ENCODE measurements around the gene NNMT.

NNMT gene

DNA sequence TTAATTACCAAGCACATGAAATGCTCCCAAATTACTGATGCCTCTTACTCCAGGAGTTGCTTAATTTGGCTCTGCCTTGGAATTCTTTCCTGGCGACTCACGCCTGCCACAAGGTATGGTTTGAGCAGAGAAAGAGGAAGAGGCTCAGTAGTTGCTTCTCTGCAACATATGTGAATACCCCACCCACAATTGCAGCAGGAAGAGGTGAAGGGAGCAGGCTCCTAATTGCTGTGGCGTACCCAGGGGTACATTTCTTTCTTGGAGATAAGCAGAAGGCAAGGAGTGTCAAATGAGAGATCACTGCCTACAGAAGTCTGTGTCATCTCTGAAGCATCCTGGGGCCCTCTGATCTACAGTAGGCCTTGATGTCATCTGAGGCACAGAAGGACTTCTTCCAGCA is 10.6 kb upstream of the NNMT start:
- DNase-seq: no peak

DNA sequence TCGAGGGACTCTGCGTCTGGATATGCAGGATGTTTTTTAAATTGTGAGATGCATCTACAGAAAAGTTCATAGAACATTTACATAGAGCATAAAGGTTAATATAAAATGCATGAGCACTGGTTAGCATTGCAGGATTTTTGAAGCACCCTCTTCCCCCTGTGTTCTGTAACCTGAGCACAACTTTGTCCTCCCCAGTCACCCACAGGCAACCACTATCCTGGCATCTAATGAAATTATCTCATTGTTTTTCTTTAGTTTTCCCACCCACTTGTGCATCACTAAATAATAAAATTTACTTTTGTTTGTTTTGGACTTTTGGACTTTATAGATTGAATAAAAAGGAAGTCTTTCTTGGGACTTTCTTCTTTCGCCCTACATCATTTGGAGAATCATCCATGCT is 10.0 kb upstream of the NNMT start:
- no peak for DNase-seq

DNA sequence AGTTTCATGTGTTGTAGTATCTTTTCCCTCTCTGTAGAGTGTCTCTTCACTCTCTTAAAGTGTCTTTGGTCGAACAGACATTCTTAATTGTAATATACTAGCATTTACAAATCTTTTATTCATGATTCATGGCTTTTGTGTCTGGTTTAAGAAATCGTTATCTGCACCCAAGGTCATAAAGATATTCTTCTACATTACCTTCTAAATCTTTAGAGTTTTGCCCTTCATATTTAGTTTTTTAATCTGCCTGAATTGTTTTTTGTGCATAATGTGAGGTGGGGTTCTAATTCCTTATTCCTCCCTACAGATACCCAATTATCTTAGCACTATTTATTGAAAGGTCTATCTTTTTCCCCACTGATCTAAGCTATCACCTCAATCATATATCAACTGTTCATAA is 9.0 kb upstream of the NNMT start:
- DNase-seq: no peak

DNA sequence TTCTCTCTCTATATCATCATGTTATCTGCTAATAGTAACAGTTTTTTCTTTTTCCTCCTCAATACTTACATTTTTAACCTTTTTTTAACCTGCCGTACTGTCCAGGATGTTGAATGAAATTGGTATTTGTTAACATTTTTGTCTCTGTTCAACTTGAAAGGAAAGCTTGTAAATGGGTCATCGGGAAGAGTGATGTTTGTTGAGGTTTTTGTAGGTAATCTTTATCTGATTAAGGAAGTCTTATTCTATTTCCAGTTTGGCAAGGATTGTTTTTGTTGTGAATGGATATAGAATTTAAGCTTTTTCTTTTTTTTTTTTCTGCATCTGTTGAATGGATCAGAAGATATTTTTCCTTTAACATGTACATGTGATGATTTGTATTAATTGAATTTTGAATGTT is 8.1 kb upstream of the NNMT start:
- no peak for DNase-seq

DNA sequence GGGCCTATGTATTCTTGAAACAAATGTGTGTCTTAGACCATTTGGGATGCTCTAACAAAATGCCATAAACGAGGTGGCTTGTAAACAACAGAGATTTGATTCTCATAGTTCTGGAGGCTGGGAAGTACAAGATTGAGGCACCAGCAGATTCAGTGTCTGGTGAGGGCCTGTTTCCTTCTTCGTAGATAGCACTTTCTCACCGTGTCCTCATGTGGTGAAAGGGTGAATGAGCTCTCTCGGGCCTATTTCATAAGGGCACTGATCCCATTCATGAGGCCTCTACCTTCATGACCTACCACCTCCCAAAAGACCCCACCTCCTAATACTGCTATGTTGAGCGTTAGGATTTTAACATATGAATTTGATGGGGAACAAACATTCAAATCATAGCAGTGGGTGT is 6.4 kb upstream of the NNMT start:
- DNase-seq: no peak

DNA sequence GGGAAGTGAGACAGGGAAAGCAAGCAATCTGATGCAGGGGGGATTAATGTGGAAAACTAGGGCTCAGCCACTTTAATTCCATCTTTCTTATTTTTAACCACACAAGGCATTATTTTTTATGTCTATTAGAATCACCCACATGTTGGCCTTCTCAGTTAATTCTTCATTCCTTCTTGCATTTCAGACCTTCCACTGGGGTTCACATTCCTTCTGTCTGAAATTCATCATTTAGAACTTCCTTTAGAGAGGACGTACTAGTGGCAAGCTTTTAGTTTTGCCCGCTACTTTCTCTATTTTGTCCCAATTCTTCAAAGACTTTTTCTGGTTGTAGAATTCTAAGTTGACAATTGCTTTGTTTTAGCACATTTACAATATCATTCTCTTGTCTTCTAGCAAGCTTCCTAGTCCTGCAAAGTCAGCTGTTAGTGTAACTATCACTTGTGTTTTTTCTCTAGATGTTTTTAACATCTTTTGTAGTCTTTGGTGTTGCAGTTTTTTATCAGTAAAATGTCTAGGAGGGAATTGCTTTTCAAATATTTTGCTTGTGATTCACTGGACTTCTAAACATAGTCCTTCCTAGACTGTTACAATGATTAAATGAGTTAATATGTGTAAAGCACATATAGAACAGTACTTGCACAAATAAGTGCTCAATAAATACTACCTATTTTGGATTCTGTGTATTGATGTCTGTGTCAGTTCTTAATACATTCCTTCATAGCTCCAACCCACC is 5.5 kb upstream of the NNMT start:
- no peak for DNase-seq

DNA sequence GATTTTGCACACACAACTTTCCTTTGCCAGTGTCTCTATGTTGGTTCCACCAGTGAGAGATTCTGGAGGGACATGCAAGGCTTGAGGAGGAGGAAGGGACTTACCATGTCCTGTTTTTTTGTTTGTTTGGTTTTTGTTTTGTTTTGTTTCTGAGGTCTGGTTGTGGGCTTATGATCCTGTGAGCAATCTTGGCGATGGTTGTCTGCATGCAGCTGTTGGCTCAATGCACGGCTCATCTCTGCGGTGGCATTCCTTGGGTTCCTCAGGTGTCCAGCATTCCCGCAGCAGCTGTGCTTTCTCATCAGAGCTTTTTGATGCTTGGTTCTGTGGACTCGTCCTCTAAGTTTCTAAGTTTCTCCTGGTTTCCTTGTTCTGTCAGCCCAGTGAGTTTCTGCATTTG is 4.8 kb upstream of the NNMT start:
- DNase-seq: no peak

DNA sequence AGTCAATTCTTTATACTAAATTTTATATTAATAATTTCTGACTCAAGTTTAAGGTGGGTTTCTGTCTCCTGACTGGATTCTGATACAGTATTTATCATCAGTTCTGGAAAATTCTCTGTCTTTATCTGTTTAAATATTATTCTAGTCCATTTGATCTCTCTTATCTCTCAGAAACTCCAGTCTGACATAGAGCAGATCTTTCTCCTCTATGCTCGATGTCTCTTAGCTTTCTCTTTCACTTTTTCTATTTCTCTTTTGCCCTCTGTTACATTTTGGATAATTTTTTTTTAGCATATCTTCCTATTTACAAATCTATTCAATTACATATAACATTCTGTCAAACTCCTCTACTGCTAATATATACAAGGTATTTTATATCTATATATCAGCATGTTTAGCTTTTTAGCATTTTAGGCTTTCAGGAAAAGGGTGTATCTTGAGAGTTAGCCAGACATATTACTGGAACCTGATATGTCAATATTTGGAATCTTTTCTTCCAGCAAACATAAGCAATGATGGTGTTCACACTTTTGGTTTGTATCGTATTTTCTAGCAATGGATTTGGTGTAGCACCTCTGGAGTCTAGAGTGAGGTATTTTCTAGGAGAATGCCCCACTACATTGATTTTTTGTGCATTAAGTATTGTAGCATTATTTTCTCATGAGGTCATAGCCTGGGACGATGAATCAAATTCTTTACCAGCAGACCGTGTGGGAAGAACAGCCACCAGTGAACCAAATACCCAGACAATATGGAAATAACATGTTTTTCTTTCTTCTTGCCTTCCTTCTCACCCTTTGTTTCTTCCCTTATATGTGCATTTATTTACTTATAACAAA is 4.1 kb upstream of the NNMT start:
- no peak for DNase-seq

DNA sequence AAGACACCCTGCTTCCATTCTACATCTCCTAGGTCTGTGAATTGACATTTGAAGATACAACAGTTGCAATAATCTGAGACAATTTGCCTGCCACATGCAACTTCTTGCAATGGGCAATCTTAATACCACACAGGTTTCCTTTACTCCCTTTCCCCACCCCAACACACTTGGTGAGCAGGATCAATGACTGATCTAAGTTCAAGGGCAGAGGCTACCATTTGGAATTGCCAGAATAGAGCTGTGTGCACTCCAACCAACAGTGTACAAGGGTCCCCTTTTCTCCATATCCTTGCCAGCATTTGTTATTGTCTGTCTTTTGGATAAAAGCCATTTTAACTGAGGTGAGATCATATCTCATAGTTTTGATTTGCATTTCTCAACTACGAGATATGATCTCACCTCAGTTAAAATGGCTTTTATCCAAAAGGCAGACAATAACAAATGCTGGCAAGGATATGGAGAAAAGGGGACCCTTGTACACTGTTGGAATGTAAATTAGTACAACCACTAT is 2.9 kb upstream of the NNMT start:
- no peak for DNase-seq

DNA sequence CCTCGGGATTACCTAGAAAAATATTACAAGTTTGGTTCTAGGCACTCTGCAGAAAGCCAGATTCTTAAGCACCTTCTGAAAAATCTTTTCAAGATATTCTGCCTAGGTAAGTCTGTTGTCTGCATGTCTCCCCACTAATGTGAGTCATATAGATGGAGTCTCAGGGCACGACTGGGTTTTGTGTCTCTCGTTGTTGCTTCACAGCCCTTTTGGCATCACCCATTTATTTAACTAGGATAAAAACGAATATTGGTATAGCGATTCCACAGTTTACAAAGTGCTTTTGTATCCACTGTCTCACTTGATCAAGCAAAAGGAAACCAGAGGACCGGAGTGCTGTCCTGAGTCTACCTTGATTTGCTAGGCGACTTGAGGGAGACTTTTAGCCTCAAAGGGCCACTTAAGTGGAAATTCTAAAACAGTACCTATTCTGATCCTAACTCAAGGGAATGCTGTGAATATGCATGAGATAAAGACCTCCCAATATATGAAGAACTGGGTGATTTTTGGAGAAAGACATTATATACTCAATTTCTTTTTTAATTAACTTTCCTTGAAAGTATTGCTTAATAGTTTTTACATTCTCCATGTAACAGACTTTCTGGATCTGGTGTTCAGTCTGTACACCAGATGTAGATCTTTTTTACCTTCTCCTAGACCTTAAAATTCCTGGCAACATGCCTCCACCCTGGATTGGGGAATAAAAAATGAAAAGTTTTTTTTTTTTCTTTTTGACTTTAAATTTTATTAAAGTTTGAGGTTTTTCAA is 590 bp downstream of the NNMT start:
- DNase-seq: no peak

DNA sequence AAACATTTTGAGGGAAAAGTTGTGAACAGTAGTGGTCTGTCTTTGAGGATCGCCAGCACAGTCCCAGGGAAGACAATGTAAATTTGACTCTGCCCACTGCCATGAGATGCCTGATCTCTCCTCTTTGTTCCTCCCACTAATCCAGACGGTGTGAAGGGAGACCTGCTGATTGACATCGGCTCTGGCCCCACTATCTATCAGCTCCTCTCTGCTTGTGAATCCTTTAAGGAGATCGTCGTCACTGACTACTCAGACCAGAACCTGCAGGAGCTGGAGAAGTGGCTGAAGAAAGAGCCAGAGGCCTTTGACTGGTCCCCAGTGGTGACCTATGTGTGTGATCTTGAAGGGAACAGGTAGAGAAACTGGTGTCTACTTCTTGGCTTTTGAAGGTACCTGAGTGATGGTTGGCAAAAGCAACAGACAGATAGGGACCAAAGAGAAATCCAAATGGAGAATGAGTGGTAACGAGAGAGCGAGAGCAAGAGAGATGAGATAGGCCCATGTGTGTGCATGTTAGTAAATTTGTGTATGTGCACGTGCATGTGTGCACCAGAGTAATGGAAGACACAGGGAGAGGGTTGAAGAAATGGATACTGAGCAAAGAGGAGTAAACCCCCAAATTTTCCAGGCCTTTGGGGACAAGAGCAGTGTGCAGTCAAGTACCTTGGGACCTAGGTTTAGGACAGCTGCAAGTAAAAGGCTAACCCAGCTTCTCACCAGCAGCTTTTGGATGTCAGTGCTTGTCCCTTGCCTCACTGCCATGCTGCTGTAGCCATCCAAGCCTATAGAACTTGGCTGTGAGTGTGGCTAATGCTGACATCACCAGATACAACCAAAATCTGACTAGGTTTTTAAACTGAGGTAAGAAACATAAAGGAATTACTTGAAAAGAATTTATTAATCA is 1.9 kb downstream of the NNMT start:
- DNase-seq: no peak

DNA sequence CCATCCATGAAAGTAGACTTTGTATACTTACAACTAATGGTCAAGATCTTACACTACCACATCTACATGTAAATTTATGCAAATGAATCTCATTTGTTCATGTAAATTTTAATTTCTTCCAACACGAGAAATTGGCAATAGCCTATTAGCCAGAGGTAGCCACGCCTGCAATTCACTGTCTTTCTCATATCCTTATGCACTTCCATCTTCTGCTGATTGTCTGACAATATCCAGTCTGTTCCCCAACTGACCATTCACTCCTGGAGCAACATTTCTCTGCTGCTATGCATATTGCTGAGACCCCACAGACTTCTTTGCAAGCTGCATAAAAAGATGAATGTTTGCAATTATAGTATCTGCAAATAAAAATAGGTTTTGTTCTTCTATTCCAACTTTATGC is 2.5 kb downstream of the NNMT start:
- no peak for DNase-seq

DNA sequence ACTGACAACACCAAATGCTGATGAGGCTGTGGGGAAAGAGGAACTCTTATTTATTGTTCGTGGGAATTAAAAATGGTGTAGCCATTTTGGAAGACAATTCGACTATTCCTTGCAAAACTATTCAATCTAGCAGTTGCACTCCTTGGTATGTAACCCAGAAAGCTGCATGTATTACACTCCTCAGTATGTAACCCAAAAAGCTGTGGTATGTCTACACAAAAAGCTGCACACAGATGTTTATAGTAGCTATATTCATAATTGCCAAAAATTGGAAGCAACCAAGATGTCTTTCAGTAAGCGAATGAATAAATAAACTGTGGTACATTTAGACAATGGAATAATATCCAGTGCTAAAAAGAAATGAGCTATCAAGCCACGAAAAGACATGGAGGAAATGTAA is 4.9 kb downstream of the NNMT start:
- DNase-seq: no peak

DNA sequence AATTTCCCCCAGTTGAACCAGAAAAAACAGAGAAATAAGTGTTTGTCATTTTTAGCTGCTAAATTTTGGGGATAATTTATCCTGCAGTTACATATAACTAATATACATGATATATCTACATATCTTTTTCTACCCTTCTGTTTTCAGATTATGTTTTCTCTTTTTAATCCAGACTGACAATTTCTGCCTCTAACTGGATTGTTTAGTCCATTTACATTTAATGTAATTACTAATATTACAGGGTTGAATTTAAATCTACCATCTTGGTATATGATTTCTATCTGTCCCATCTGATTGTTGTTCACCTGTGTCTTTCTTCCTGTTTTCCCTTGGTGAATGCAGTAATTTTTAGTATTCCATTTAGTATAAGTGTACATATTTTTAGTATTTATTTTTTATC is 5.7 kb downstream of the NNMT start:
- DNase-seq: no peak

DNA sequence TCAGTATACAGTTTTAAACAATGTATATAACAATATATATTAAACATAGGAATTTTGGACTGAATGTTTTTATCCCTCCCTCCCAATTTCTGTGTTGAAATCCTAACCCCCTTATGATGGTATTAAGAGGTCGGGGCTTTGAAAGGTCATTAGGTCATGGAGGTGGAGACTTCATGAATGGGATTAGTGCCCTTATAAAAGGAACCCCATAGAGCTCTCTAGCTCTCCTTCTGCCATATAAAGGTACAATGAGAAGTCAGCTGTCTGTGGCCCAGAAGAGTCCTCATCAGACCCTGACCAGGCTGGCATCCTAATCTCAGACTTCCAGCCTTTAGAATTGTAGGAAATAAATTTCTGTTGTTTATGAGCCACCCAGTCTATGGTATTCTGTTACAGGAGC is 6.5 kb downstream of the NNMT start:
- DNase-seq: no peak

DNA sequence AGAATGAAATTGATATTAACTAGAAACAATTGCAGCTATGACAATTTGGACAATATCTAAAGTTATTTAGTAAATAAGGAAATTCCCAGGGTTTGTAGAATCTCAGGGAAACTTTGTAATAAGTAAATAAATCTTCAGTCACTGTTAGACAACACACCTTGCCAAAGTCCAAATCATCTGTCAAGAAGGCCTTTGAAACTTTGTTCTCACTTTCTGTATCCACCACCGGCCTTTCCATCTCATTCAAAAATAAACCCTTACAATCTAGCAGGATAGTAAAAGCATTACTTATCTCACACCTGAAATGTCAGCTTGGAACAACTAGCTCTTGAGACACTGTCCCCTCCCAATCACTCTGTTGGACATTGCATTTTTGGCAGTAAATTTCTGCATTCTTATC is 7.9 kb downstream of the NNMT start:
- DNase-seq: no peak

DNA sequence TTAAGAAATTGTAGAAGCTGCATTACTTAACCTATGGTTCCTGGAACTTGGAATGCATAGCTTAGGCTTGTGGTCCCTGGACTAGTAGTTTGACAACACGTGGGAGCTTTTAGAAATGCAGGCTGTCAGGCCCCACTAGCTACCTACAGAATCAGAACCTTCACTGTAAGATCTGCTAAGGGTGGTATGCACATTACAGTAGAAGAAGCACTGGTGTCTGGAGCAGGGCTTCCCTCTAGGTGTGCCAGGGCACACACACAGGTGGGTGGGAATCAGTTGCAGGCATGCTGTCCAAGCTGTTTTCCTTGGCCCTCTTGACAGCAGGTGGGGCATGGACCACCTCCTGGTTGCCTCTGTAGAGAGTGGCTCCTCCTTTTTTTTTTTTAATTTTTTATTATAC is 8.8 kb downstream of the NNMT start:
- DNase-seq: no peak

DNA sequence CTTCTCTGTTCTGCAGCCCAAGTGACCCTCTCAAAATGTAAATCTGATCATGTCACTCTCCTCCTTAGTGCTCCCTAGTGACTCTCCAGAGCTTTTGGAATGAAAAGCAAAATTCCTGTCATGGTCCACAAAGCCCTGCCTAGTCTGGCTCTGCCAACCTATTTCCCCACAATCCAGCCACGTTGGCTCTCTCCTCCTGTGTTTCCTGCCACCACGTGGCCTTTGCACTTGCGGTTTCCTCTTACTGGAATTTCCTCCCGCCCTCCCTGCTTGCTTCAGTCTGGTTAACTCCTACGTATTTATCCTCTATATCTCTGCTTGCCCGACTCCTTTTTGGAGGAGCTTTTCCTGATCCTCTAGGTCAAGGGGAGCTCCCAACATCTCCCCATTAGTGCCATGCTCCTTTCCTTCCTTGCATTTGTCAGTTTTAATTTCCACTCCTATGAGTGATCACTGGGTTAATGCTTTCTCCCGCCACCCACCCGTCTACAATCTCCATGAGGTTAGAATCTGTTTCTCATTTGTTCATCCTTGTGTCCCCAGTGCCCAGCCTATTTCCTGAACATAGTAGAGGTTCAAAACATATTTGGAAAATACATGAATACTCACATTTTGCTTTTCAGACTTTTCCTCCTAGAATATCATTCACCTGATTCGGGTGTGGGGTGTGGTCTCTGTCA is 11.5 kb downstream of the NNMT start:
- no peak for DNase-seq

DNA sequence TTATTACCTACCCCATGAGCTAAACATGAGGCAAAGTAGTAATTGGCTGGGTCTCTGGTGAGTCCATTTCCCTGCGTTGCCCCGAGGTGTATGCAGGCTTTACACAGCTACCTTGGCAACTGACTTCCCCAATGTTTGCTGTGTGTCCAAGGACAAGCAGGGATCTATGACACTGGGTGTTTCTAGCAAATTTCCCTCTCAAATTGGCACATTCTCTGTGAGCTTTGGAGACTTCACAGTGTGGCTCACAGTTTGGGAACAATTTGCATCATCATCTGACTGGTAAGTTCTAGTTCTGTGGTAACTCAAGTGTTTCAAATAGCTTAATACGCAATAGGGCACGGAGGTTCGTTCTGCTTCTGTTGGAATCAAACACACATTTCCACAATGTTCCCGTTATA is 12.5 kb downstream of the NNMT start:
- no peak for DNase-seq

DNA sequence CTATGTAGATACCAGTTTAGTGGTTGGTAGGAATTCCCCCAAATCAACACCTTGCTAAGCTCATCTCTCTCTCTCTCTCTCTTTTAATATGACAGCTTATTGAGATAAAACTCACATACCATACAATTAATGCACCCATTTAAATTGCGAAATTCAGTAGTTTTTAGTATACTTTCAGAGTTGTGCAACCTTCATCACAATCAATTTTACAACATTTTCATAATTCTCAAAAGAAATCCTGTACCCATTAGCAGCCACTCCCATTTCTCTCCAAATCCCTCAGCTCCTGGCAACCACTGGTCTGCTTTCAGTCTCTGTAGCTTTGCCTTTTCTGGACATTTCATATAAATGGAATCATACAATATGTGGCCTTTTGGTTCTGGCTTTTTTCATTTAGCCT is 13.3 kb downstream of the NNMT start:
- DNase-seq: no peak

DNA sequence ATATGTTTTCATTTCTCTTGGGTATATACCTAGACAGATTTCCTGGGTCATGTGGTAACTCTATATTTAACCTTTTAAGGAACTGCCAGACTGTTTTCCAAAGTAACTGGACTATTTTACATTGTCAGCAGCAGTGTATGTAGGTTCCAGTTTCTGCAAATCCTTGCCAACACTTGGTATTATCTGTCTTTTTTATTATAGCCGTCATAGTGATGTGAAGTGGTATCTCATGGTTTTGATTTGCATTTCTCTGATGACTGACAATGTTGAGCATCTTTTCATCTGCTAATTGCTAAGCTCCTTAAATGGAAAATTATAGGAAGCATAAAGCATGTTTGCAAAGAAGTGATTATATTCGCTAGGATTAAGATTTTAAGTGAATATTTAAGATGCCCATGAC is 13.9 kb downstream of the NNMT start:
- no peak for DNase-seq

DNA sequence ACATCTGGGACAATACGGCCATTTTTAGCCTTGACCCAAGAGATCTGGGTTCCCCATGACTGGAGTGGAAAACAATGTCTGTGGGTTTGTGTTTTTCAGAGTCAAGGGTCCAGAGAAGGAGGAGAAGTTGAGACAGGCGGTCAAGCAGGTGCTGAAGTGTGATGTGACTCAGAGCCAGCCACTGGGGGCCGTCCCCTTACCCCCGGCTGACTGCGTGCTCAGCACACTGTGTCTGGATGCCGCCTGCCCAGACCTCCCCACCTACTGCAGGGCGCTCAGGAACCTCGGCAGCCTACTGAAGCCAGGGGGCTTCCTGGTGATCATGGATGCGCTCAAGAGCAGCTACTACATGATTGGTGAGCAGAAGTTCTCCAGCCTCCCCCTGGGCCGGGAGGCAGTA is 15.7 kb downstream of the NNMT start:
- DNase-seq: no peak

All from NCI-H1694 treated with DMSO at 0.1 percent for 48 hours (cell line).